Stimulated activated CD8-positive, alpha-beta memory T cell treated with anti-CD3 and anti-CD28 coated beads, Interleukin-7, amount 100 ng/mL, for 48 hours (primary cell): ENCODE data around the gene WNK2.

ENCODE experiments used
- DNase-seq, 2 donors: peaks; one replicate each; pipeline ENCODE4 v3.0.0-alpha.2; 2020; ENCODE audit warnings: low read depth in 1 of 2; ENCODE audit errors: extremely low read depth in 1 of 2

The WNK2 gene

GRCh38 chr9:93184432-93185265 lies 710 bp downstream of the WNK2 start:
- no peak for DNase-seq

- no peak for DNase-seq
Measured at GRCh38 chr9:93185266-93186214, 1.6 kb downstream of the WNK2 start.

- DNase-seq = no peak
Measured at GRCh38 chr9:93186215-93186945, 2.4 kb downstream of the WNK2 start.

- no peak for DNase-seq
Measured at GRCh38 chr9:93187047-93187446, 3.1 kb downstream of the WNK2 start.

- no peak for DNase-seq
Measured at GRCh38 chr9:93187574-93187973, 3.6 kb downstream of the WNK2 start.

- no peak for DNase-seq
Measured at GRCh38 chr9:93188426-93189368, 4.8 kb downstream of the WNK2 start.

GRCh38 chr9:93189369-93190132 lies 5.6 kb downstream of the WNK2 start:
- no peak for DNase-seq

- DNase-seq = no peak
Measured at GRCh38 chr9:93190133-93190525, 6.2 kb downstream of the WNK2 start.

- no peak for DNase-seq
Measured at GRCh38 chr9:93190656-93191353, 6.9 kb downstream of the WNK2 start.

GRCh38 chr9:93191354-93191660 lies 7.4 kb downstream of the WNK2 start:
- DNase-seq = no peak

GRCh38 chr9:93192721-93193387 lies 8.9 kb downstream of the WNK2 start:
- no peak for DNase-seq

- DNase-seq = no peak
Measured at GRCh38 chr9:93193388-93194220, 9.7 kb downstream of the WNK2 start.

- DNase-seq = no peak
Measured at GRCh38 chr9:93194221-93194625, 10.3 kb downstream of the WNK2 start.

GRCh38 chr9:93194641-93195040 lies 10.7 kb downstream of the WNK2 start:
- no peak for DNase-seq

GRCh38 chr9:93196096-93197055 lies 12.4 kb downstream of the WNK2 start:
- no peak for DNase-seq

GRCh38 chr9:93197670-93198069 lies 13.7 kb downstream of the WNK2 start:
- no peak for DNase-seq
